Endothelial cell of umbilical vein (primary cell): ENCODE data around the gene MYH10.

Source experiments
- EZH2 ChIP-seq: IDR thresholded peaks from 2 replicates; pipeline ENCODE4 v1.6.1; 2012; ENCODE audit warnings: borderline replicate concordance, low read depth, mild to moderate bottlenecking, moderate library complexity, low read length, inconsistent platforms; ENCODE audit not compliant: severe bottlenecking
- POLR2A ChIP-seq: IDR thresholded peaks from 2 replicates; pipeline ENCODE4 v1.6.1; 2012; ENCODE audit warnings: low read depth, mild to moderate bottlenecking, control low read depth, low read length
- TF ChIP-seq, protein P1 (sequence below), 2 donors: IDR thresholded peaks; 1 replicate in 1 of 2; 2 replicates in 1 of 2; pipeline ENCODE4 v1.5.1; 2011; ENCODE audit warnings: low read length in 2 of 2, mild to moderate bottlenecking in 2 of 2, moderate library complexity in 2 of 2, control low read depth in 1 of 2, inconsistent platforms in 1 of 2, low read depth in 1 of 2; ENCODE audit not compliant: insufficient read depth in 1 of 2; ENCODE audit errors: extremely low read depth in 1 of 2

DNA sequence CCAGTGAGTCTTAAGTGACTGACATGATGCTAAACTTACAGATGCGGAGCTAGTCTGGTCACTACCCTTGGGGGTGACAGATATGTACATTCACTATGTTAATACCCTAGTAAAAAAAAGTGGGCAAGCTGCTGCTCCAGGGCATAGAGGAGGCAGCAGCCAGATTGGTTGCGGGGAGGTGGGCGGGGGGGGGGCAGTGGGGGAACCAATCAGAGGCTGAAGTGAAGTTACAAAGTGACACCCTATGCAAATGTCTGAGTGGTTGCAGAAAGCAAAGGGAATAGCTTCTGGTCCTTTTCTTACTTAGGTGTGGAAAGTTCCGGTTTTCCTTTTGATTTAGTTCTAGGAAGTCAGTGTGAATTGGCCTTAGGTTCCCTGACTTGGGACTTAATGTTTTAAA, 182.7 kb downstream of the MYH10 start:
- TF ChIP-seq, protein P1, sequence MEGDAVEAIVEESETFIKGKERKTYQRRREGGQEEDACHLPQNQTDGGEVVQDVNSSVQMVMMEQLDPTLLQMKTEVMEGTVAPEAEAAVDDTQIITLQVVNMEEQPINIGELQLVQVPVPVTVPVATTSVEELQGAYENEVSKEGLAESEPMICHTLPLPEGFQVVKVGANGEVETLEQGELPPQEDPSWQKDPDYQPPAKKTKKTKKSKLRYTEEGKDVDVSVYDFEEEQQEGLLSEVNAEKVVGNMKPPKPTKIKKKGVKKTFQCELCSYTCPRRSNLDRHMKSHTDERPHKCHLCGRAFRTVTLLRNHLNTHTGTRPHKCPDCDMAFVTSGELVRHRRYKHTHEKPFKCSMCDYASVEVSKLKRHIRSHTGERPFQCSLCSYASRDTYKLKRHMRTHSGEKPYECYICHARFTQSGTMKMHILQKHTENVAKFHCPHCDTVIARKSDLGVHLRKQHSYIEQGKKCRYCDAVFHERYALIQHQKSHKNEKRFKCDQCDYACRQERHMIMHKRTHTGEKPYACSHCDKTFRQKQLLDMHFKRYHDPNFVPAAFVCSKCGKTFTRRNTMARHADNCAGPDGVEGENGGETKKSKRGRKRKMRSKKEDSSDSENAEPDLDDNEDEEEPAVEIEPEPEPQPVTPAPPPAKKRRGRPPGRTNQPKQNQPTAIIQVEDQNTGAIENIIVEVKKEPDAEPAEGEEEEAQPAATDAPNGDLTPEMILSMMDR (IDR thresholded peaks at IDR 0.05; ENCODE audit: extremely low read depth in 1 of 2, insufficient read depth in 1 of 2, low read depth in 1 of 2, low read length in 2 of 2), result no peak
- TF ChIP-seq POLR2A (no peak), EZH2 (no peak)
